Gastrocnemius medialis (tissue), 4 donors: ENCODE results near the gene ENKD1. TPM values are rescaled to one million over a fixed set of nuclear protein-coding genes. Genes with fewer than 3 reads are reported as not detected.

Experiments
- ATAC-seq, 2 donors: fragments of 150-250 bp; one replicate each; pipeline ENCODE4 v1.9.1; 2016
- DNase-seq, 2 donors: peaks; one replicate each; pipeline ENCODE4 v3.0.0-alpha.2; 2019
- H3K27ac ChIP-seq, 4 donors: fragments of 200-600 bp; sonication (generic); 1 replicate in 1 of 4; 2 replicates in 3 of 4; pipeline ENCODE4 v1.5.1; 2016 to 2018; ENCODE audit warnings: mild to moderate bottlenecking in 2 of 4, moderate library complexity in 1 of 4
- H3K27me3 ChIP-seq, 3 donors: fragments of 200-600 bp; sonication (generic) in 2 of 3; 1 replicate in 1 of 3; 2 replicates in 2 of 3; pipeline versions ENCODE4 v1.5.1 to v1.6.0; 2016 to 2019; ENCODE audit warnings: mild to moderate bottlenecking in 1 of 3, moderate library complexity in 1 of 3
- H3K36me3 ChIP-seq, 2 donors: fragments of 200-600 bp; sonication (generic) in 1 of 2; one replicate each; pipeline ENCODE4 v1.5.1; 2017 to 2018
- H3K4me1 ChIP-seq, 2 donors: fragments of 200-600 bp; sonication (generic) in 1 of 2; one replicate each; pipeline ENCODE4 v1.5.1; 2016 to 2017; ENCODE audit warnings: mild to moderate bottlenecking in 2 of 2
- H3K4me3 ChIP-seq, 4 donors: fragments of 200-600 bp; sonication (generic) in 3 of 4; 1 replicate in 1 of 4; 2 replicates in 3 of 4; pipeline ENCODE4 v1.5.1; 2016 to 2019; ENCODE audit warnings: mild to moderate bottlenecking in 2 of 4
- H3K9me3 ChIP-seq, 3 donors: fragments of 200-600 bp; sonication (generic) in 2 of 3; 1 replicate in 1 of 3; 2 replicates in 2 of 3; pipeline ENCODE4 v1.5.1; 2016 to 2019
- CTCF ChIP-seq, 5 experiments: fragments of 450-650 bp in 3 of 5; fragments of 200-600 bp in 2 of 5; sonication (generic) in 2 of 5; IDR thresholded peaks in 4 of 5; conservative IDR thresholded peaks in 1 of 5; 1 replicate in 4 of 5; 2 replicates in 1 of 5; pipeline ENCODE4 v1.5.1; 2016 to 2019; ENCODE audit warnings: antibody characterized with exemption in 5 of 5, mild to moderate bottlenecking in 3 of 5, moderate library complexity in 3 of 5
- POLR2A ChIP-seq, 2 donors: fragments of 450-650 bp; IDR thresholded peaks; one replicate each; pipeline ENCODE4 v1.6.1; 2017; ENCODE audit warnings: antibody characterized with exemption in 2 of 2, mild to moderate bottlenecking in 2 of 2, moderate library complexity in 2 of 2
- in situ Hi-C, 4 donors: fragments of 200-750 bp; cut with MboI; loops; one replicate each; pipeline versions ENCODE4 v1.15.0 to v1.8.0; 2017; ENCODE audit warnings: low sequenced_read_pairs in 4 of 4
- intact Hi-C: fragments of 100-400 bp; cut with DNase I; formaldehyde crosslinking; loops from one replicate; pipeline ENCODE4 v1.15.1; 2023; ENCODE audit warnings: low total_unique reads
- total RNA-seq, 4 donors: library from RNA; depleted of rRNA; stranded (reverse); fragments of >200 nt; gene quantifications; one replicate each; pipeline versions ENCODE4 v1.1.0 to v1.2.3, GENCODE V29; 2016

The ENKD1 gene
- total RNA-seq, 4 donors from 2014 or later = 8.1 to 14.2 (median 11.2) TPM

- no peaks in the 10 kb centered on the region for H3K9me3 ChIP-seq
- no peak overlapping the region for H3K27ac ChIP-seq
- no peak for TF ChIP-seq CTCF (IDR thresholded peaks at IDR 0.05 in 4 of 5, conservative IDR thresholded peaks at IDR 0.05 in 1 of 5)
- no peak for TF ChIP-seq POLR2A (IDR thresholded peaks at IDR 0.05)
- H3K27me3 ChIP-seq = peaks cover 16 to 20% (median 19%) of the 10 kb centered on the region in 3 donors
- H3K36me3 ChIP-seq = peaks cover 0 to 9% of the 10 kb centered on the region in 2 donors
- peaks cover 22 to 24% of the 10 kb centered on the region in 2 donors for H3K4me1 ChIP-seq
- in situ Hi-C loops (loop anchor here in 1 of 4 donors (10.0 kb wide), 1 partner anchor 133 kb away; the partner anchor contains the start of gene RIPOR1), intact Hi-C loops (no loop called here)
- no peak overlapping the region for H3K4me3 ChIP-seq
- ATAC-seq = no peak
- no peak for DNase-seq
Observed at GRCh38 chr16:67657751-67658518, 8.6 kb downstream of the ENKD1 start.

GRCh38 chr16:67657017-67657608 is 9.4 kb downstream of the ENKD1 start:
- Histone ChIP-seq H3K9me3 (no peaks in the 10 kb centered on the region), H3K27ac (no peak overlapping the region), H3K36me3 (peaks cover 0 to under 1% of the 10 kb centered on the region in 2 donors), H3K4me1 (peaks cover 22 to 24% of the 10 kb centered on the region in 2 donors), H3K27me3 (peaks cover 21 to 24% (median 24%) of the 10 kb centered on the region in 3 donors), H3K4me3 (no peak overlapping the region)
- DNase-seq = no peak
- intact Hi-C loops (no loop called here), in situ Hi-C loops (loop anchor here in 1 of 4 donors (10.0 kb wide), 1 partner anchor 132 kb away; the partner anchor contains the start of gene RIPOR1)
- TF ChIP-seq POLR2A (IDR thresholded peaks at IDR 0.05) (no peak), CTCF (IDR thresholded peaks at IDR 0.05 in 4 of 5, conservative IDR thresholded peaks at IDR 0.05 in 1 of 5) (no peak)
- ATAC-seq = no peak

- DNase-seq (no peak), ATAC-seq (no peak)
- TF ChIP-seq POLR2A (IDR thresholded peaks at IDR 0.05) (no peak), CTCF (IDR thresholded peaks at IDR 0.05 in 4 of 5, conservative IDR thresholded peaks at IDR 0.05 in 1 of 5) (no peak)
- Histone ChIP-seq H3K4me3 (no peak overlapping the region), H3K27me3 (peaks cover 28 to 30% (median 29%) of the 10 kb centered on the region in 3 donors), H3K36me3 (no peaks in the 10 kb centered on the region), H3K4me1 (peaks cover 20 to 24% of the 10 kb centered on the region in 2 donors), H3K27ac (no peak overlapping the region), H3K9me3 (no peaks in the 10 kb centered on the region)
- intact Hi-C loops = no loop called here
- in situ Hi-C loops = loop anchor here in 1 of 4 donors (10.0 kb wide), 1 partner anchor 132 kb away; the partner anchor contains the start of gene RIPOR1
Observed at GRCh38 chr16:67656344-67657016, 10.1 kb downstream of the ENKD1 start.

GRCh38 chr16:67655363-67655762 is 11.2 kb downstream of the ENKD1 start:
- Histone ChIP-seq H3K27me3 (peaks cover 37 to 39% (median 38%) of the 10 kb centered on the region in 3 donors), H3K4me3 (no peak overlapping the region), H3K4me1 (peaks cover 15 to 19% of the 10 kb centered on the region in 2 donors), H3K9me3 (no peaks in the 10 kb centered on the region), H3K27ac (no peak overlapping the region), H3K36me3 (no peaks in the 10 kb centered on the region)
- no peak for DNase-seq
- intact Hi-C loops = no loop called here
- in situ Hi-C loops = loop anchor here in 1 of 4 donors (10.0 kb wide), 1 partner anchor 131 kb away; the partner anchor contains the start of gene RIPOR1
- no peak for ATAC-seq
- TF ChIP-seq POLR2A (IDR thresholded peaks at IDR 0.05) = no peak
- TF ChIP-seq CTCF (IDR thresholded peaks at IDR 0.05 in 4 of 5, conservative IDR thresholded peaks at IDR 0.05 in 1 of 5) = no peak
